Common myeloid progenitor, CD34-positive (primary cell): ENCODE measurements around the gene MS4A8.
"Not testable (repeated sequence)": the region's sequence is repeated elsewhere in the genome, so short reads cannot be mapped to it uniquely, and the experiment has no call there.

Experiments used
- CTCF ChIA-PET: fragments of 350-600 bp; sonication (Branson Sonifier 250); formaldehyde crosslinking; loops from one replicate; lab custom pipeline; 2021; ENCODE audit warnings: antibody characterized with exemption; lab: Charles Lee
- POLR2A ChIA-PET: fragments of 350-600 bp; sonication (Branson Sonifier 250); formaldehyde crosslinking; loops from one replicate; lab custom pipeline; 2021; ENCODE audit warnings: antibody characterized with exemption; lab: Charles Lee
- DNase-seq, 3 donors: peaks; one replicate each; pipeline versions ENCODE4 v3.0.0 to v3.0.0-alpha.2; 2013
- H3K27ac ChIP-seq, 2 experiments: 1 replicate in 1 of 2; 2 replicates in 1 of 2; pipeline ENCODE4 v1.7.0; 2013; ENCODE audit warnings: inconsistent platforms in 2 of 2, low read length in 2 of 2, mild to moderate bottlenecking in 2 of 2, low read depth in 1 of 2, moderate library complexity in 1 of 2; ENCODE audit not compliant: severe bottlenecking in 2 of 2, insufficient read depth in 1 of 2, poor library complexity in 1 of 2
- H3K27me3 ChIP-seq, 5 experiments: replicated peaks in 2 of 5; 1 replicate in 3 of 5; 2 replicates in 2 of 5; pipeline versions ENCODE4 v1.6.1 to v1.7.0; 2013; ENCODE audit warnings: low read length in 4 of 5, mild to moderate bottlenecking in 2 of 5, moderate library complexity in 2 of 5, inconsistent platforms in 1 of 5; ENCODE audit not compliant: insufficient read depth in 5 of 5, control insufficient read depth in 4 of 5
- H3K36me3 ChIP-seq, 4 experiments: 1 replicate in 2 of 4; 2 replicates in 2 of 4; pipeline versions ENCODE4 v1.6.1 to v1.7.0; 2013; ENCODE audit warnings: low read length in 3 of 4, control low read depth in 1 of 4, mild to moderate bottlenecking in 1 of 4; ENCODE audit not compliant: control insufficient read depth in 4 of 4, insufficient read depth in 4 of 4
- H3K4me1 ChIP-seq, 4 experiments: 1 replicate in 3 of 4; 2 replicates in 1 of 4; pipeline versions ENCODE4 v1.6.1 to v1.7.1; 2013; ENCODE audit warnings: low read length in 3 of 4, mild to moderate bottlenecking in 3 of 4, control low read depth in 1 of 4, inconsistent platforms in 1 of 4, moderate library complexity in 1 of 4; ENCODE audit not compliant: control insufficient read depth in 4 of 4, insufficient read depth in 4 of 4; ENCODE audit errors: control extremely low read depth in 1 of 4
- H3K4me3 ChIP-seq, 7 experiments: 1 replicate in 4 of 7; 2 replicates in 3 of 7; pipeline versions ENCODE4 v1.5.1 to v1.7.0; 2013; ENCODE audit warnings: mild to moderate bottlenecking in 7 of 7, low read length in 6 of 7, moderate library complexity in 6 of 7, inconsistent platforms in 2 of 7, low read depth in 2 of 7, control low read depth in 1 of 7; ENCODE audit not compliant: insufficient read depth in 4 of 7, control insufficient read depth in 1 of 7; ENCODE audit errors: extremely low read depth in 1 of 7
- H3K9me3 ChIP-seq, 5 experiments: 1 replicate in 4 of 5; 2 replicates in 1 of 5; pipeline versions ENCODE4 v1.6.1 to v1.7.1; 2013; ENCODE audit warnings: low read length in 4 of 5, mild to moderate bottlenecking in 2 of 5, inconsistent platforms in 1 of 5, low read depth in 1 of 5, moderate library complexity in 1 of 5; ENCODE audit not compliant: control insufficient read depth in 4 of 5, insufficient read depth in 2 of 5; ENCODE audit errors: control extremely low read depth in 1 of 5
- WGBS: methylation state at CpG from one replicate; pipeline ENCODE4 v1.1.5; 2013; ENCODE audit not compliant: insufficient coverage; 5-methylcytosine and 5-hydroxymethylcytosine counted together

MS4A8 gene

DNA sequence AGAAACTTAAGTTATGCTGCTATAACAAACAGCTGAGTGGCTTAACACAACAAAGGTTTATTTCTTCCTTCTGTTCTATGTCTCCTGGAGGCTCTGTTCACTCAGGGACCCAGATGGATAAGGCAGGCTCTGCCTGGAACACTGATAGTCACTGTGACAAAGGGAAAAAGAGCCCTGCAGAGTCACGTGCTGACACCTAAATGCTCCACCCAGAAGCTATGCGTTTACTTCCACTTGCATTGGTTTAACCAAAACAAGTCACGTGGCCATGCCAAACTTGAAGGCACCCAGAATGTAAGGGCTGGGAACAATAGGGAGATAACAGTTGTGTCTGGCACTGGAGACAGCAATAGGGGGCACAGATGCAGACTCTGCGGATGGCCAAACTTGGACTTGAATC lies 53.9 kb downstream of the MS4A8 start:
- 59% methylated on average over 3 of the region's 4 CpGs for WGBS
- Histone ChIP-seq H3K36me3 (no peaks in the 10 kb centered on the region), H3K4me3 (no peak overlapping the region), H3K27me3 (peaks cover 0 to 8% (median 2%) of the 10 kb centered on the region in 5 experiments), H3K9me3 (no peaks in the 10 kb centered on the region), H3K27ac (no peak overlapping the region), H3K4me1 (peaks cover 0 to 2% (median 0%) of the 10 kb centered on the region in 4 experiments)
- ChIA-PET CTCF (interaction anchor here (1.0 to 1.7 kb wide), 3 partner anchors 9 to 134 kb away, joined by 3 to 6 read pairs (median 4); no protein-coding TSS in a partner anchor), POLR2A (no interaction called here)
- DNase-seq: no peak

DNA sequence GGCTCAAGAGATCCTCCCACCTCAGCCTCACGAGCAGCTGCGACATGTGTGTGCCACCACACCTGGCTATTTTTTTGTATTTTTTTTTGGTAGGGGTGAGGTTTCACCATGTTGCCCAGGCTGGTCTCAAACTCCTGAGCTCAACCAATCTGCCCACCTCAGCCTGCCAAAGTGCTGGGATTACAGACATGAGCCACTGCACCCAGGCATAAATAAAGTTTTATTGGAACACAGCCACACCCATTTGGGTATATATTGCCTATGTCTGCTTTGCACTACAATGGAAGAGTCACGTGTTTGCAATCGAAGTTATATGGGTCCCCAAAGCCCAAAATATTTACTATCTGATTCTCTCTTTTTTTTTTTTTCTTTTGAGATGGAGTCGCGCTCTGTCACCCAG lies 55.5 kb downstream of the MS4A8 start:
- WGBS: 92% methylated on average over 2 of the region's 6 CpGs
- ChIA-PET POLR2A (no interaction called here), CTCF (interaction anchor here (1.6 kb wide), 1 partner anchor 10 kb away, joined by 4 read pairs; no protein-coding TSS in a partner anchor)
- DNase-seq: no peak
- Histone ChIP-seq H3K4me3 (no peak overlapping the region), H3K27ac (no peak overlapping the region), H3K27me3 (peaks cover 0 to 6% (median 2%) of the 10 kb centered on the region in 5 experiments), H3K36me3 (no peaks in the 10 kb centered on the region), H3K9me3 (no peaks in the 10 kb centered on the region), H3K4me1 (peaks cover 0 to 14% (median 7%) of the 10 kb centered on the region in 4 experiments)

DNA sequence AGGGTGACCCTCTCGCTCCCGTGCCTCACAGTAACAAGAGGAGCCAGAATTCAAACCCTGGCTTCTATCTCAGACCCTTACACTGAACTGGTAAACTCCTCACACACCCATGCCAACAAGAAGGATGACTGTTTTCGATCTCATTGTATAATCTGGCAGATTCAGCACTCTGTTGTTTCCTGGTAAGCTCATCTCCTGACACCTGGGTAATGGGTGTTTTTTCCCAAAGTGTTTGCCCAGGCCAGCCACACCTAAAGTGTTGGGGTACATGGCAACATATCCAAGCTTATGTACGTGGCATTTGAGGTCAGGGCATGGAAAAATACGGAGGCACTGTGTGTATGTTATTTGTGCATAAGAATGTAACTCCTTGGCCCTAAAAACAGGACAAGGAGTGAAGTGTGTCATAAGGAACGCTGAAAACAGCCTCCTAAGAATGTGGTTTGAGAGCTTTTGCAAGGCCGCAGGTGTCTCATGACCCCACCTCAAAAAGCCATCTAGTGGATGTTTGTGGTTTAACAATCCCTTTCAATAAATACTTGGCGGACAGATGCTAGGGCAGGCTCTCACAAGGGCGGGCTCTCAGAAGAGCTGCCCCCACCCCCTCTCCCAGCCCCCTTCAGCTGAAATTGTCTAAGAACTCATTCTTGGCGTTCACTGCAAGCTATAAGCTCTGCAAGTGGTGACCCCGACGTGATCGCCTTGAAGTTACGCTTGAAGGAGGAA lies 57.1 kb downstream of the MS4A8 start, which contains the start of gene MS4A15:
TSS of gene MS4A15 (plus strand) at position 561 of the 726 bp plus-strand sequence. CDS start 6,867 bp downstream, outside the sequence.
- Histone ChIP-seq H3K9me3 (no peaks in the 10 kb centered on the region), H3K36me3 (no peaks in the 10 kb centered on the region), H3K4me3 (no peak within 1 kb of the TSS), H3K27me3 (peaks cover 0 to 5% (median 2%) of the 10 kb centered on the region in 5 experiments), H3K27ac (no peak within 1 kb of the TSS), H3K4me1 (peaks cover 4 to 21% (median 15%) of the 10 kb centered on the region in 4 experiments)
- 70% methylated on average over 11 of the region's 14 CpGs for WGBS
- POLR2A ChIA-PET: no interaction called here
- CTCF ChIA-PET: interaction anchor here (1.2 to 1.7 kb wide), 4 partner anchors 9 to 55 kb away, joined by 3 to 10 read pairs (median 4); no protein-coding TSS in a partner anchor
- peak; percentile 52 to 77 (median 75) for DNase-seq

DNA sequence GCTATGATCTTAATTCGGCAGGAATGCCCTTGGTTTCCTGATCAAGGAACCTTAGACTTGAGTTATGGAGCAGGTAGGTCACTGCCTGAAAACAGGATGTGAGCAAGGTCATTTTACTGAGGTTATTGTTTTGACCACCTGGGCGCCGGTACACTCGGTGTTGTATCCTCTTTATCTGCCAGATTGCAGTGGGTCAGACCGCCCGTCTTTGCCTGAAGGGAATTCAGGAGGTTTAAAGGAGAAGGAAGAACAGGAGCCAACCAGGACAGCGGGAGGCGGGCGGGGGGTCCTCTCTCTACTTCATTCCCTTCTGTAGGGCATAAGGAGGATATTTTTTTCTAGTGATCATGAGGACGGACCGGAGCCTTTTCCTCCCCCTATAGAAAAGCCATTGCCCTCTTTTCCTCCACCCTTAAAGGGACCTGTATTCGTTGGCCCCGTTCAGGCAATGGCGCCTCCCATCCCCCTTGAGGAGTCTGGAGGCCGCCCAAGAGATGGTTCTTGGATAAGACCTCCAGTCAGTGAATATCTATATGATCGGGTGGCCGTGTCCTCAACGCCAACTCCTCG lies 57.9 kb downstream of the MS4A8 start:
- ChIA-PET POLR2A (no interaction called here), CTCF (interaction anchor here (1.1 to 1.7 kb wide), 5 partner anchors 8 to 58 kb away, joined by 3 to 10 read pairs (median 4); partner anchors contain the start of gene MS4A8)
- H3K27me3 ChIP-seq: peaks cover 0 to 5% (median 0%) of the 10 kb centered on the region in 5 experiments
- no peak for DNase-seq
- no peaks in the 10 kb centered on the region for H3K36me3 ChIP-seq
- H3K27ac ChIP-seq: no peak overlapping the region
- H3K4me1 ChIP-seq: peaks cover 4 to 23% (median 16%) of the 10 kb centered on the region in 4 experiments
- WGBS: 95% methylated on average over 16 of the region's 19 CpGs
- H3K9me3 ChIP-seq: no peaks in the 10 kb centered on the region
- no peak overlapping the region for H3K4me3 ChIP-seq

DNA sequence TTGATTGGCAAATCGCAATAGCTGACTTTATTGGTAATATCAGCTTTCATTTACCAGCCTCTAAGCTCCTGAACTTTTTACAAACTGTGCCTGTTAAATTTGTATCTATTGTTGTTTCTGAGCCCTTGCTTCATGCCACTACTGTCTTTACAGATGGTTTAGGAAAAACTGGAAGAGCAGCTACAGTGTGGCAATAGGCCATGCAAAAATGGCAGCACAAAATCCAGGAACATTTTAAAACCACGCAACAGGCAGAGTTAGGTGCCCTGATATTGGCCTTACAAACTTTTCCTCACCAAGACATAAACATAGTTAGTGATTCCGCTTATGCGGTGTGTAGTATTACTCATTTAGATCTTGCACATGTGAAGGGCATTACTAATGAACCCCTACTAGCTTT lies 59.3 kb downstream of the MS4A8 start:
- H3K9me3 ChIP-seq, H3K4me3 ChIP-seq, H3K36me3 ChIP-seq, H3K27me3 ChIP-seq, POLR2A ChIA-PET, H3K27ac ChIP-seq, DNase-seq: not testable (repeated sequence)
- CTCF ChIA-PET: interaction anchor here (1.0 to 1.3 kb wide), 2 partner anchors 8 to 140 kb away, joined by 3 read pairs; no protein-coding TSS in a partner anchor
- 100% methylated on average over 2 of the region's 4 CpGs for WGBS
- H3K4me1 ChIP-seq: peaks cover 4 to 23% (median 16%) of the 10 kb centered on the region in 4 experiments

DNA sequence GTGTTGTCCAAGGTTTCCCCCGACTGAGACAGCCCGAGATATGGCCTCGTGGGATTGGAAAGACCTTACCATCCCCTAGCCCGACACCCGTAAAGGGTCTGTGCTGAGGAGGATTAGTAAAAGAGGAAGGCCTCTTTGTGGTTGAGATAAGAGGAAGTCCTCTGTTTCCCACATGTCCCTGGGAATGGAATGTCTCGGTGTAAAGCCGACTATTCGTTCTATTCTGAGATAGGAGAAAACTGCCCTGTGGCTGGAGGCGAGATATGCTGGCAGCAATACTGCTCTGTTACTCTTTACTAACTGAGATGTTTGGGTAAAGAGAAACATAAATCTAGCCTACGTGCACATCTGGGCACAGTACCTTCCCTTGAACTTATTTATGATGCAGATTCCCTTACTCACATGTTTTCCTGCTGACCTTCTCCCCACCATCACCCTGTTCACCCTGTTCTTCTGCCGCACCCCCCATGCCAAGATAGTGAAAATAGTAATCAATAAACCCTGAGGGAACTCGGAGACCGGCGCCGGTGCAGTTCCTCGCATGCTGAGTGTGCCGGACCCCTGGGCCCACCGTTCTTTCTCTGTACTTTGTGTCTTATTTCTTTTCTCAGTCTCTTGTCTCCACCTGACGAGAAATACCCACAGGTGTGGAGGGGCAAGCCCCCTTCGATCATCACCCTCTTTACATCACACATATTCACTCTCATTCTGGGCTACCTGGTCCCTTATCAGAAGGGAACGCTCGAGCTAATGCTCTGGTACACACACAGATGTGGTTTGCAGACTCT lies 60.2 kb downstream of the MS4A8 start:
- peaks cover 4 to 23% (median 16%) of the 10 kb centered on the region in 4 experiments for H3K4me1 ChIP-seq
- 88% methylated on average over 12 of the region's 22 CpGs for WGBS

More for the DNA sequence above, 60.2 kb downstream of the MS4A8 start:
- POLR2A ChIA-PET, H3K27me3 ChIP-seq, H3K9me3 ChIP-seq, H3K36me3 ChIP-seq, H3K27ac ChIP-seq: not testable (repeated sequence)
- CTCF ChIA-PET: interaction anchor here (10.0 kb wide), 1 partner anchor 18 kb away, joined by 100 read pairs; no protein-coding TSS in a partner anchor
- H3K4me3 ChIP-seq: peak overlapping the region in 1 of 7 experiments; percentile 11
- DNase-seq: peak; percentile 23 to 71 (median 48)
